ENCODE results near the gene LBX1. TPM values are rescaled to one million over a fixed set of nuclear protein-coding genes. Genes with fewer than 3 reads are reported as not detected.

LBX1 gene
- total RNA-seq, 2 experiments from 2014 or later, result not detected

DNA sequence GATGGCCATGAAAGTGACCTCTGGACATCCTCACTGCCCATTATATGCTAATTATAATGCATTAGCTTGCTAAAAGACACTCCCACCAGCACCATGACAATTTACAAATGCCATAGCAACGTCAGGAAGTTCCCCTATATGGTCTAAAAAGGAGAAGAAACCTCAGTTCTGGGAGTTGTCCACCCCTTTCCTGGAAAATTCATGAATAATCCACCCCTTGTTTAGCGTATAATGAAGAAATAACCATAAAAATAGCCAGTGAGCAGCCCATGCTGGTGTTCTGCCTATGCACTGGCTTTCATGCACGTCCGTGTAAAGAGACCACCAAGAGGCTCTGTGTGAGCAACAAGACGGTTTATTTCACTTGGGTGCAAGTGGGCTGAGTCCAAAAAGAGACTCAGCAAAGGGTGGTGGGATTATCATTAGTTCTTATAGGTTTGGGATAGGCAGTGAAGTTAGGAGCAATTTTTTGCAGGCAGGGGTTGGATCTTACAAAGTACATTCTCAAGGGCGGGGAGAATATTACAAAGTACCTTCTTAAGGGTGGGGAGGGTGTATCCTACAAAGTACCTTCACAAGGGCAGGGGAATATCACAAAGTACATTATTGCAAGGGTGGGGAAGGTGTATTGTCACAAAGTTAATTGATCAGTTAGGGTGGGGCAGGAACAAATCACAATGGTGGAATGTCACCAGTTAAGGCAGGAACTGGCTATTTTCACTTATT lies 45.6 kb downstream of the LBX1 start:
- H3K27ac ChIP-seq (ENCODE audit: low read depth, low read length, poor library complexity, severe bottlenecking), result no peak overlapping the region
- H4K20me1 ChIP-seq (ENCODE audit: insufficient read depth, low read length), result no peaks in the 10 kb centered on the region
- no peak overlapping the region for H3K4me2 ChIP-seq (ENCODE audit: low read length)
- no peak overlapping the region for H2AFZ ChIP-seq (ENCODE audit: low read length)
- no peaks in the 10 kb centered on the region for H3K9me2 ChIP-seq (ENCODE audit: insufficient read depth, low read length)
- intact Hi-C loops (cut with micrococcal nuclease; ENCODE audit: unreplicated experiment), result no loop called here
- H3K4me1 ChIP-seq (ENCODE audit: insufficient read depth, low read length, poor library complexity, severe bottlenecking), result no peaks in the 10 kb centered on the region
- no peak for DNase-seq (ENCODE audit: low spot score)
- ChIA-PET CTCF (ENCODE audit: unreplicated experiment) (no interaction called here), POLR2A (no interaction called here)
- no peaks in the 10 kb centered on the region for H3K79me2 ChIP-seq (ENCODE audit: insufficient read depth, low read depth, low read length)
- no peak overlapping the region for H3K4me3 ChIP-seq (ENCODE audit: low read depth, low read length, poor library complexity, severe bottlenecking)
- no TSS peak for BruUV-seq (replicated peaks)
- H3K9me3 ChIP-seq (ENCODE audit: low read length), result no peaks in the 10 kb centered on the region
- no peaks in the 10 kb centered on the region for H3K36me3 ChIP-seq (ENCODE audit: insufficient read depth, low read length)
- TF ChIP-seq EZH2phosphoT487 (IDR thresholded peaks at IDR 0.05; ENCODE audit: borderline replicate concordance, low read depth, low read length), result no peak
- TF ChIP-seq, protein P1, sequence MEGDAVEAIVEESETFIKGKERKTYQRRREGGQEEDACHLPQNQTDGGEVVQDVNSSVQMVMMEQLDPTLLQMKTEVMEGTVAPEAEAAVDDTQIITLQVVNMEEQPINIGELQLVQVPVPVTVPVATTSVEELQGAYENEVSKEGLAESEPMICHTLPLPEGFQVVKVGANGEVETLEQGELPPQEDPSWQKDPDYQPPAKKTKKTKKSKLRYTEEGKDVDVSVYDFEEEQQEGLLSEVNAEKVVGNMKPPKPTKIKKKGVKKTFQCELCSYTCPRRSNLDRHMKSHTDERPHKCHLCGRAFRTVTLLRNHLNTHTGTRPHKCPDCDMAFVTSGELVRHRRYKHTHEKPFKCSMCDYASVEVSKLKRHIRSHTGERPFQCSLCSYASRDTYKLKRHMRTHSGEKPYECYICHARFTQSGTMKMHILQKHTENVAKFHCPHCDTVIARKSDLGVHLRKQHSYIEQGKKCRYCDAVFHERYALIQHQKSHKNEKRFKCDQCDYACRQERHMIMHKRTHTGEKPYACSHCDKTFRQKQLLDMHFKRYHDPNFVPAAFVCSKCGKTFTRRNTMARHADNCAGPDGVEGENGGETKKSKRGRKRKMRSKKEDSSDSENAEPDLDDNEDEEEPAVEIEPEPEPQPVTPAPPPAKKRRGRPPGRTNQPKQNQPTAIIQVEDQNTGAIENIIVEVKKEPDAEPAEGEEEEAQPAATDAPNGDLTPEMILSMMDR (conservative IDR thresholded peaks at IDR 0.05; ENCODE audit: low read length), result no peak

DNA sequence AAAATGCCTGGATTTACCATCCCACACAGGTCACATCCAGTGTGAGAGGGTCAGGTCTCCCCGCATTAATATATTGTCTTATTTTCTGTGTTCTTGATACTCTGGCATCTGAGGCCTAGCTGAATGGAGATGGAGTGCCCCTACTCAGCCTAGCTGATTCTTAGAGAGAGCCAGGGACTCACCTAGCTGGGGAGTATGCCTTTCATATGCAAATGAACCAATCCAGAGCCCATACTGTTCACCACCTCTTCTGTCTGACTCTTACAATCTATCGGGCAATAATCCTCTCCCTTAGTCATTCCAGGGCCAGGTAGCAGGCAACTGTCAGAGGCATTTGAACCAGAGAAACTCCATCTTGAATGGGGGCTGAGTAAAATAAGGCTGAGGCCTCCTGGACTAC lies 46.3 kb downstream of the LBX1 start:
- no peak overlapping the region for H3K27ac ChIP-seq (ENCODE audit: low read depth, low read length, poor library complexity, severe bottlenecking)
- intact Hi-C loops (cut with micrococcal nuclease; ENCODE audit: unreplicated experiment), result no loop called here
- H3K4me3 ChIP-seq (ENCODE audit: low read depth, low read length, poor library complexity, severe bottlenecking), result no peak overlapping the region
- no peak for TF ChIP-seq EZH2phosphoT487 (IDR thresholded peaks at IDR 0.05; ENCODE audit: borderline replicate concordance, low read depth, low read length)
- TF ChIP-seq, protein P1 (conservative IDR thresholded peaks at IDR 0.05; ENCODE audit: low read length), result no peak
- H3K9me3 ChIP-seq (ENCODE audit: low read length), result no peaks in the 10 kb centered on the region
- H3K4me1 ChIP-seq (ENCODE audit: insufficient read depth, low read length, poor library complexity, severe bottlenecking), result no peaks in the 10 kb centered on the region
- H3K4me2 ChIP-seq (ENCODE audit: low read length), result no peak overlapping the region
- BruUV-seq (replicated peaks), result no TSS peak
- H3K36me3 ChIP-seq (ENCODE audit: insufficient read depth, low read length), result no peaks in the 10 kb centered on the region
- H3K79me2 ChIP-seq (ENCODE audit: insufficient read depth, low read depth, low read length), result no peaks in the 10 kb centered on the region
- H4K20me1 ChIP-seq (ENCODE audit: insufficient read depth, low read length), result no peaks in the 10 kb centered on the region
- H3K9me2 ChIP-seq (ENCODE audit: insufficient read depth, low read length), result no peaks in the 10 kb centered on the region
- H2AFZ ChIP-seq (ENCODE audit: low read length), result no peak overlapping the region
- ChIA-PET CTCF (ENCODE audit: unreplicated experiment) (no interaction called here), POLR2A (interaction anchor here (0.8 kb wide), 1 partner anchor 10 kb away, joined by 3 read pairs; no protein-coding TSS in a partner anchor)
- DNase-seq (ENCODE audit: low spot score), result no peak

Other genes starting within 250 kb of the LBX1 start
- gene MRPL43, start 242.0 kb downstream of the LBX1 start, total RNA-seq (2014; rRNA removed; shearing (Covaris generic)), result 51.9 and 56.2 TPM in 2 replicates
- 49.8 and 53.8 TPM in 2 replicates for gene MRPL43, start 242.0 kb downstream of the LBX1 start, total RNA-seq (2022)
- gene TWNK, start 241.9 kb downstream of the LBX1 start, total RNA-seq (2014; rRNA removed; shearing (Covaris generic)), result 14.5 and 15.8 TPM in 2 replicates
- gene TWNK, start 241.9 kb downstream of the LBX1 start, total RNA-seq (2022), result 20.3 and 21.7 TPM in 2 replicates
- gene LZTS2, start 229.7 kb downstream of the LBX1 start, total RNA-seq (2014; rRNA removed; shearing (Covaris generic)), result 10.4 and 13.6 TPM in 2 replicates
- gene LZTS2, start 229.7 kb downstream of the LBX1 start, total RNA-seq (2022), result 20.3 and 20.5 TPM in 2 replicates
- 1.4 and 2.1 TPM in 2 replicates for gene PDZD7, start 198.3 kb downstream of the LBX1 start, total RNA-seq (2014; rRNA removed; shearing (Covaris generic))
- gene PDZD7, start 198.3 kb downstream of the LBX1 start, total RNA-seq (2022), result 1.6 and 1.8 TPM in 2 replicates
- gene SFXN3, start 198.2 kb downstream of the LBX1 start, total RNA-seq (2014; rRNA removed; shearing (Covaris generic)), result 0.41 TPM in 1 of 2 replicates, not detected in the other
- 0.11 TPM in 1 of 2 replicates, not detected in the other for gene SFXN3, start 198.2 kb downstream of the LBX1 start, total RNA-seq (2022)
- gene KAZALD1, start 167.5 kb downstream of the LBX1 start, total RNA-seq (2014; rRNA removed; shearing (Covaris generic)), result 9.7 and 18.8 TPM in 2 replicates
- 32.2 and 36.4 TPM in 2 replicates for gene KAZALD1, start 167.5 kb downstream of the LBX1 start, total RNA-seq (2022)
- gene TLX1, start 98.2 kb downstream of the LBX1 start, total RNA-seq (2014; rRNA removed; shearing (Covaris generic)), result not detected in 2 replicates
- not detected in 2 replicates for gene TLX1, start 98.2 kb downstream of the LBX1 start, total RNA-seq (2022)
- gene BTRC, start 124.7 kb upstream of the LBX1 start, total RNA-seq (2014; rRNA removed; shearing (Covaris generic)), result 6.1 and 7.3 TPM in 2 replicates
- 17.2 and 17.8 TPM in 2 replicates for gene BTRC, start 124.7 kb upstream of the LBX1 start, total RNA-seq (2022)

All from OCI-LY7 (cell line).